GM12878 (cell line): ENCODE data around the gene SNRPD2. TPM values are rescaled to one million over a fixed set of nuclear protein-coding genes. Genes with fewer than 3 reads are reported as not detected.

Source experiments
- GATAD2B ChIP-seq: fragments of 450-650 bp; conservative IDR thresholded peaks from 2 replicates; pipeline ENCODE4 v1.6.1; 2017; ENCODE audit warnings: low read depth, mild to moderate bottlenecking, moderate library complexity
- HDAC6 ChIP-seq: fragments of 200-600 bp; sonication (generic); IDR thresholded peaks from one replicate; pipeline ENCODE4 v1.8.0; 2017; ENCODE audit warnings: antibody characterized with exemption; ENCODE audit not compliant: unreplicated experiment
- KAT2A ChIP-seq: conservative IDR thresholded peaks from 2 replicates; pipeline ENCODE4 v1.6.1; 2011; ENCODE audit warnings: low read depth, low read length; ENCODE audit not compliant: control insufficient read depth
- KLF5 ChIP-seq: fragments of 450-650 bp; IDR thresholded peaks from 2 replicates; pipeline ENCODE4 v1.6.1; 2014; ENCODE audit warnings: mild to moderate bottlenecking; ENCODE audit not compliant: partially characterized antibody
- PML ChIP-seq: IDR thresholded peaks from 2 replicates; pipeline ENCODE4 v1.6.1; 2012; ENCODE audit warnings: low read length, inconsistent platforms
- SUPT20H ChIP-seq: IDR thresholded peaks from 2 replicates; pipeline ENCODE4 v1.6.1; 2011; ENCODE audit warnings: low read depth, mild to moderate bottlenecking, low read length, moderate library complexity, borderline replicate concordance; ENCODE audit not compliant: control insufficient read depth
- SUZ12 ChIP-seq: fragments of 200-600 bp; sonication (generic); IDR thresholded peaks from one replicate; pipeline ENCODE4 v1.6.1; 2018; ENCODE audit warnings: antibody characterized with exemption, mild to moderate bottlenecking; ENCODE audit not compliant: unreplicated experiment
- TCF12 ChIP-seq: IDR thresholded peaks from 2 replicates; pipeline ENCODE4 v1.6.1; 2011; ENCODE audit warnings: low read depth, mild to moderate bottlenecking, low read length
- YY1 ChIP-seq: IDR thresholded peaks from 2 replicates; pipeline ENCODE4 v1.6.1; 2011; ENCODE audit warnings: low read depth, mild to moderate bottlenecking, low read length
- ZNF217 ChIP-seq: fragments of 450-650 bp; IDR thresholded peaks from 2 replicates; pipeline ENCODE4 v1.6.1; 2017; ENCODE audit warnings: antibody characterized with exemption, mild to moderate bottlenecking
- ZNF24 ChIP-seq: fragments of 450-650 bp; IDR thresholded peaks from 2 replicates; pipeline ENCODE4 v1.6.1; 2017; ENCODE audit warnings: antibody characterized with exemption, mild to moderate bottlenecking
- ZNF274 ChIP-seq: IDR thresholded peaks from one replicate; pipeline ENCODE4 v1.8.0; 2011; ENCODE audit not compliant: insufficient read length, insufficient read depth
- ZNF622 ChIP-seq: fragments of 450-650 bp; IDR thresholded peaks from 2 replicates; pipeline ENCODE4 v1.6.1; 2017; ENCODE audit warnings: mild to moderate bottlenecking, inconsistent platforms
- polyA plus RNA-seq, 11 experiments: library from polyadenylated mRNA; depleted of rRNA in 4 of 11; unstranded in 6 of 11; stranded (reverse) in 5 of 11; fragments of >200 nt; fragmentation: Nextera tagmentation in 4 of 11; fragmentation: Illumina TruSeq in 1 of 11; extraction: Ambion mirVana in 4 of 11; extraction: Trizol in 1 of 11; gene quantifications; 1 replicate in 1 of 11; 2 replicates in 10 of 11; pipeline versions ENCODE4 v1.2.1 to v1.2.3, GENCODE V29; 2011 to 2016; ENCODE audit warnings: inconsistent platforms in 2 of 11, missing spikeins in 2 of 11, low read depth in 1 of 11
- total RNA-seq, 4 experiments: library from RNA; depleted of rRNA in 3 of 4; stranded (reverse); fragments of >200 nt in 3 of 4; fragmentation: Illumina TruSeq in 1 of 4; extraction: Trizol in 1 of 4; gene quantifications; 2 replicates each; pipeline versions ENCODE4 v1.2.1 to v1.2.3, GENCODE V29; 2013 to 2021
- TF ChIP-seq, protein P1 (sequence below): fragments of 150-350 bp; IDR thresholded peaks from 2 replicates; pipeline ENCODE4 v1.6.1; 2016; ENCODE audit warnings: low read depth, low read length
- TF ChIP-seq, protein P2 (sequence below): IDR thresholded peaks from 2 replicates; pipeline ENCODE4 v1.6.1; 2011; ENCODE audit warnings: low read depth, mild to moderate bottlenecking, low read length, moderate library complexity, borderline replicate concordance; ENCODE audit errors: extremely low read depth
- TF ChIP-seq, protein P3 (sequence below): fragments of 450-650 bp; IDR thresholded peaks from 2 replicates; pipeline ENCODE4 v1.6.1; 2016; ENCODE audit warnings: mild to moderate bottlenecking
- TF ChIP-seq, protein P4 (sequence below): fragments of 450-650 bp; IDR thresholded peaks from 2 replicates; pipeline ENCODE4 v1.6.1; 2017; ENCODE audit warnings: mild to moderate bottlenecking, moderate library complexity
- TF ChIP-seq, protein P5 (sequence below): fragments of 450-650 bp; IDR thresholded peaks from 2 replicates; pipeline ENCODE4 v1.6.1; 2017; ENCODE audit warnings: borderline replicate concordance

Gene SNRPD2
- total and polyA plus RNA-seq, 10 of the 15 experiments (the other 5 are each of a cell fraction or from before 2014, with no cell fraction given), result 526 to 3,621 (median 951) TPM

DNA sequence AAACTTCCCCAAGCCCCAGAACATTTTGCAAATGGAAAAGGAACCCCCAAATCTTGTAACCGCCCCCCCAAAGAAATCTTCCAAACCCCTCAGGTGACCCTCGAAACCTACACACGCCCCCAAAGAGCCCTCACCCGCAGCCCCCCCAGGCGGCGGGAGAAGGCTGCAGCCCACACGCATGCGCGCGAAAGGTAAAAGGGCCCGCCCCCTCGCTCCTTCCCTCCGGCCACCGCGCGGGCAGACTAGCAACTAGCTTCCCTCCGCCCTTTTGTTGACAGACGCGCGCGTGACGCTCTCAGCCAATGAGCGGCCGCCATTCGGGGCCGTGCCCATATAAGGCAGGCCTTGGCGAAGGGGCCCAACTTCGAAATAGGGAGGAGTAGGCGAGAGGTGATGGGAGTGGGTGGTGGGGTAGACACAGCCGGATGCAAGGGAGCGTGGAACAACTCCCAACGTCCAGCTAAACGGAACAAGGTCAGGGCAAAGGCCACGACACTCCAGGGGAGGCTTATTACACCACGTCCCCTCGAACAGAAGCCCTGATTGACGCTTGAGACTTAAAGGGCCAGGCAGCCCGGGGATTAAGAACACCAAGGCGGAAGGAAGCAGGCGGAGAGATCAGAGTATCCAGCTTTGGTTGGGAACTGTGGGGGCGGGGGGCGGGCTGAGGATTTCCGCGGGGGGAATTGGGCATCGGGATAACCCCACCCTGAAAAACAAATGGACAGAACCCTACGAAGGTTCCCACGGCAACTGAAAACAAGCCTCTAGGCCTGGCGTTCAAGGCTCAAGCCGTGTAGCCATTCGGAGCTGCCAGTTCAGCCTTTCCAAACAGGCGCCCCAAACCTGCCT, 25.6 kb upstream of the SNRPD2 start (continued):
- TF ChIP-seq, protein P1, sequence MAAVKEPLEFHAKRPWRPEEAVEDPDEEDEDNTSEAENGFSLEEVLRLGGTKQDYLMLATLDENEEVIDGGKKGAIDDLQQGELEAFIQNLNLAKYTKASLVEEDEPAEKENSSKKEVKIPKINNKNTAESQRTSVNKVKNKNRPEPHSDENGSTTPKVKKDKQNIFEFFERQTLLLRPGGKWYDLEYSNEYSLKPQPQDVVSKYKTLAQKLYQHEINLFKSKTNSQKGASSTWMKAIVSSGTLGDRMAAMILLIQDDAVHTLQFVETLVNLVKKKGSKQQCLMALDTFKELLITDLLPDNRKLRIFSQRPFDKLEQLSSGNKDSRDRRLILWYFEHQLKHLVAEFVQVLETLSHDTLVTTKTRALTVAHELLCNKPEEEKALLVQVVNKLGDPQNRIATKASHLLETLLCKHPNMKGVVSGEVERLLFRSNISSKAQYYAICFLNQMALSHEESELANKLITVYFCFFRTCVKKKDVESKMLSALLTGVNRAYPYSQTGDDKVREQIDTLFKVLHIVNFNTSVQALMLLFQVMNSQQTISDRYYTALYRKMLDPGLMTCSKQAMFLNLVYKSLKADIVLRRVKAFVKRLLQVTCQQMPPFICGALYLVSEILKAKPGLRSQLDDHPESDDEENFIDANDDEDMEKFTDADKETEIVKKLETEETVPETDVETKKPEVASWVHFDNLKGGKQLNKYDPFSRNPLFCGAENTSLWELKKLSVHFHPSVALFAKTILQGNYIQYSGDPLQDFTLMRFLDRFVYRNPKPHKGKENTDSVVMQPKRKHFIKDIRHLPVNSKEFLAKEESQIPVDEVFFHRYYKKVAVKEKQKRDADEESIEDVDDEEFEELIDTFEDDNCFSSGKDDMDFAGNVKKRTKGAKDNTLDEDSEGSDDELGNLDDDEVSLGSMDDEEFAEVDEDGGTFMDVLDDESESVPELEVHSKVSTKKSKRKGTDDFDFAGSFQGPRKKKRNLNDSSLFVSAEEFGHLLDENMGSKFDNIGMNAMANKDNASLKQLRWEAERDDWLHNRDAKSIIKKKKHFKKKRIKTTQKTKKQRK, result no peak
- 0 out of 2 replicates have a peak, but pooled peaks have one; percentile 16 for TF ChIP-seq TCF12
- peak; percentile 89 for TF ChIP-seq YY1
- TF ChIP-seq HDAC6, result no peak
- TF ChIP-seq ZNF217, result no peak
- no peak for TF ChIP-seq ZNF622
- no peak for TF ChIP-seq ZNF274
- peak; percentile 58; the same call in 1 of the 2 replicates for TF ChIP-seq PML
- TF ChIP-seq, protein P2, sequence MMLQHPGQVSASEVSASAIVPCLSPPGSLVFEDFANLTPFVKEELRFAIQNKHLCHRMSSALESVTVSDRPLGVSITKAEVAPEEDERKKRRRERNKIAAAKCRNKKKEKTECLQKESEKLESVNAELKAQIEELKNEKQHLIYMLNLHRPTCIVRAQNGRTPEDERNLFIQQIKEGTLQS, result peak; percentile 57; the same call in 1 of the 2 replicates
- TF ChIP-seq SUZ12, result no peak
- peak; percentile 87 for TF ChIP-seq KLF5
- no peak for TF ChIP-seq SUPT20H
- TF ChIP-seq, protein P3, sequence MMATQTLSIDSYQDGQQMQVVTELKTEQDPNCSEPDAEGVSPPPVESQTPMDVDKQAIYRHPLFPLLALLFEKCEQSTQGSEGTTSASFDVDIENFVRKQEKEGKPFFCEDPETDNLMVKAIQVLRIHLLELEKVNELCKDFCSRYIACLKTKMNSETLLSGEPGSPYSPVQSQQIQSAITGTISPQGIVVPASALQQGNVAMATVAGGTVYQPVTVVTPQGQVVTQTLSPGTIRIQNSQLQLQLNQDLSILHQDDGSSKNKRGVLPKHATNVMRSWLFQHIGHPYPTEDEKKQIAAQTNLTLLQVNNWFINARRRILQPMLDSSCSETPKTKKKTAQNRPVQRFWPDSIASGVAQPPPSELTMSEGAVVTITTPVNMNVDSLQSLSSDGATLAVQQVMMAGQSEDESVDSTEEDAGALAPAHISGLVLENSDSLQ, result peak; percentile 98
- TF ChIP-seq, protein P4, sequence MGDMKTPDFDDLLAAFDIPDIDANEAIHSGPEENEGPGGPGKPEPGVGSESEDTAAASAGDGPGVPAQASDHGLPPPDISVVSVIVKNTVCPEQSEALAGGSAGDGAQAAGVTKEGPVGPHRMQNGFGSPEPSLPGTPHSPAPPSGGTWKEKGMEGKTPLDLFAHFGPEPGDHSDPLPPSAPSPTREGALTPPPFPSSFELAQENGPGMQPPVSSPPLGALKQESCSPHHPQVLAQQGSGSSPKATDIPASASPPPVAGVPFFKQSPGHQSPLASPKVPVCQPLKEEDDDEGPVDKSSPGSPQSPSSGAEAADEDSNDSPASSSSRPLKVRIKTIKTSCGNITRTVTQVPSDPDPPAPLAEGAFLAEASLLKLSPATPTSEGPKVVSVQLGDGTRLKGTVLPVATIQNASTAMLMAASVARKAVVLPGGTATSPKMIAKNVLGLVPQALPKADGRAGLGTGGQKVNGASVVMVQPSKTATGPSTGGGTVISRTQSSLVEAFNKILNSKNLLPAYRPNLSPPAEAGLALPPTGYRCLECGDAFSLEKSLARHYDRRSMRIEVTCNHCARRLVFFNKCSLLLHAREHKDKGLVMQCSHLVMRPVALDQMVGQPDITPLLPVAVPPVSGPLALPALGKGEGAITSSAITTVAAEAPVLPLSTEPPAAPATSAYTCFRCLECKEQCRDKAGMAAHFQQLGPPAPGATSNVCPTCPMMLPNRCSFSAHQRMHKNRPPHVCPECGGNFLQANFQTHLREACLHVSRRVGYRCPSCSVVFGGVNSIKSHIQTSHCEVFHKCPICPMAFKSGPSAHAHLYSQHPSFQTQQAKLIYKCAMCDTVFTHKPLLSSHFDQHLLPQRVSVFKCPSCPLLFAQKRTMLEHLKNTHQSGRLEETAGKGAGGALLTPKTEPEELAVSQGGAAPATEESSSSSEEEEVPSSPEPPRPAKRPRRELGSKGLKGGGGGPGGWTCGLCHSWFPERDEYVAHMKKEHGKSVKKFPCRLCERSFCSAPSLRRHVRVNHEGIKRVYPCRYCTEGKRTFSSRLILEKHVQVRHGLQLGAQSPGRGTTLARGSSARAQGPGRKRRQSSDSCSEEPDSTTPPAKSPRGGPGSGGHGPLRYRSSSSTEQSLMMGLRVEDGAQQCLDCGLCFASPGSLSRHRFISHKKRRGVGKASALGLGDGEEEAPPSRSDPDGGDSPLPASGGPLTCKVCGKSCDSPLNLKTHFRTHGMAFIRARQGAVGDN, result no peak
- TF ChIP-seq ZNF24, result no peak
- peak; percentile 32; the same call in 1 of the 2 replicates for TF ChIP-seq GATAD2B
- TF ChIP-seq KAT2A, result no peak
- TF ChIP-seq, protein P5, sequence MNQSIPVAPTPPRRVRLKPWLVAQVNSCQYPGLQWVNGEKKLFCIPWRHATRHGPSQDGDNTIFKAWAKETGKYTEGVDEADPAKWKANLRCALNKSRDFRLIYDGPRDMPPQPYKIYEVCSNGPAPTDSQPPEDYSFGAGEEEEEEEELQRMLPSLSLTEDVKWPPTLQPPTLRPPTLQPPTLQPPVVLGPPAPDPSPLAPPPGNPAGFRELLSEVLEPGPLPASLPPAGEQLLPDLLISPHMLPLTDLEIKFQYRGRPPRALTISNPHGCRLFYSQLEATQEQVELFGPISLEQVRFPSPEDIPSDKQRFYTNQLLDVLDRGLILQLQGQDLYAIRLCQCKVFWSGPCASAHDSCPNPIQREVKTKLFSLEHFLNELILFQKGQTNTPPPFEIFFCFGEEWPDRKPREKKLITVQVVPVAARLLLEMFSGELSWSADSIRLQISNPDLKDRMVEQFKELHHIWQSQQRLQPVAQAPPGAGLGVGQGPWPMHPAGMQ, result no peak
